NCI-H460 (cell line): ENCODE measurements around the gene NT5M. TPM values are rescaled to one million over a fixed set of nuclear protein-coding genes. Genes with fewer than 3 reads are reported as not detected.
"Not testable (repeated sequence)": the region's sequence is repeated elsewhere in the genome, so short reads cannot be mapped to it uniquely, and the experiment has no call there.

Source experiments
- DNase-seq: peaks from one replicate; pipeline ENCODE4 v3.0.0-alpha.2; 2016; ENCODE audit warnings: low read depth; ENCODE audit errors: extremely low read depth
- total RNA-seq: library from RNA; depleted of rRNA; stranded (reverse); fragments of >200 nt; shearing (Covaris generic); gene quantifications from 2 replicates; pipeline ENCODE4 v1.2.3, GENCODE V29; 2014

NT5M gene
- total RNA-seq, 1 experiment from 2014 or later, result 12.5 TPM

GRCh38 chr17:17366235-17366634, 63.1 kb downstream of the NT5M start:
- DNase-seq, result no peak

GRCh38 chr17:17366941-17367875, 64.0 kb downstream of the NT5M start:
- no peak for DNase-seq

GRCh38 chr17:17367931-17368330, 64.8 kb downstream of the NT5M start:
- DNase-seq, result no peak

- no peak for DNase-seq
Measured at GRCh38 chr17:17370711-17371110, 67.5 kb downstream of the NT5M start.

GRCh38 chr17:17372856-17373520, 69.8 kb downstream of the NT5M start:
- DNase-seq, result no peak

- DNase-seq, result no peak
Measured at GRCh38 chr17:17375841-17376240, 72.7 kb downstream of the NT5M start.

- DNase-seq, result no peak
Measured at GRCh38 chr17:17376362-17376761, 73.2 kb downstream of the NT5M start.

- no peak for DNase-seq
Measured at GRCh38 chr17:17377071-17377967, 74.1 kb downstream of the NT5M start.

- DNase-seq, result no peak
Measured at GRCh38 chr17:17379197-17379991, 76.2 kb downstream of the NT5M start.

- no peak for DNase-seq
Measured at GRCh38 chr17:17380145-17380925, 77.2 kb downstream of the NT5M start.

GRCh38 chr17:17381446-17382064, 78.4 kb downstream of the NT5M start:
- DNase-seq, result no peak

GRCh38 chr17:17382065-17382459, 78.9 kb downstream of the NT5M start:
- DNase-seq, result no peak

GRCh38 chr17:17382971-17383370, 79.8 kb downstream of the NT5M start:
- no peak for DNase-seq

- not testable (repeated sequence) for DNase-seq
Measured at GRCh38 chr17:17383431-17384290, 80.5 kb downstream of the NT5M start.

- no peak for DNase-seq
Measured at GRCh38 chr17:17384291-17384615, 81.1 kb downstream of the NT5M start.

GRCh38 chr17:17384961-17385360, 81.8 kb downstream of the NT5M start:
- DNase-seq, result no peak

GRCh38 chr17:17385491-17385890, 82.3 kb downstream of the NT5M start:
- DNase-seq, result no peak
